Right lobe of liver (tissue), 4 donors: ENCODE measurements around the gene BEND7.
"Not testable (repeated sequence)": the region's sequence is repeated elsewhere in the genome, so short reads cannot be mapped to it uniquely, and the experiment has no call there.

Experiments used
- CTCF ChIP-seq, 4 donors: fragments of 200-600 bp in 3 of 4; fragments of 450-650 bp in 1 of 4; IDR thresholded peaks; one replicate each; pipeline versions ENCODE4 v1.5.1 to v1.8.0; 2016 to 2022; ENCODE audit warnings: antibody characterized with exemption in 4 of 4, mild to moderate bottlenecking in 2 of 4
- POLR2A ChIP-seq: fragments of 450-650 bp; IDR thresholded peaks from one replicate; pipeline ENCODE4 v1.6.1; 2017; ENCODE audit warnings: antibody characterized with exemption, mild to moderate bottlenecking
- donor health status: DM: no; HTN: no; CAD: no.
- donor health status: DM: no; HTN: no; CAD: no.
- donor health status: DM: no; HTN: yes; CAD: no.

GRCh38 chr10:13427943-13428342 lies 100.9 kb downstream of the BEND7 start:
- not testable (repeated sequence) for TF ChIP-seq POLR2A; CTCF (IDR thresholded peaks at IDR 0.05)
